Astrocyte (in vitro differentiated cells and primary cell): Measurements from ENCODE around the gene PTPN4.

Source experiments
- CTCF ChIP-seq: IDR thresholded peaks from 2 replicates; pipeline ENCODE4 v1.5.1; 2011; ENCODE audit warnings: low read depth, mild to moderate bottlenecking, inconsistent platforms, low read length, moderate library complexity; ENCODE audit not compliant: insufficient read depth
- EZH2 ChIP-seq: IDR thresholded peaks from 2 replicates; pipeline ENCODE4 v1.6.1; 2012; ENCODE audit warnings: mild to moderate bottlenecking, low read length, inconsistent platforms; ENCODE audit not compliant: insufficient read depth

GRCh38 chr2:119921825-119922224, 162.1 kb downstream of the PTPN4 start:
- no peak for TF ChIP-seq CTCF
- no peak for TF ChIP-seq EZH2
